VCaP (cell line): ENCODE measurements around the gene PTPA.

Source experiments
- H3K27ac ChIP-seq: fragments of 450-650 bp; 2 replicates; pipeline ENCODE4 v1.5.1; 2017
- TF ChIP-seq, protein P1 (sequence below): fragments of 450-650 bp; conservative IDR thresholded peaks from 2 replicates; pipeline ENCODE4 v1.5.1; 2017; ENCODE audit warnings: mild to moderate bottlenecking, moderate library complexity

The PTPA gene

DNA sequence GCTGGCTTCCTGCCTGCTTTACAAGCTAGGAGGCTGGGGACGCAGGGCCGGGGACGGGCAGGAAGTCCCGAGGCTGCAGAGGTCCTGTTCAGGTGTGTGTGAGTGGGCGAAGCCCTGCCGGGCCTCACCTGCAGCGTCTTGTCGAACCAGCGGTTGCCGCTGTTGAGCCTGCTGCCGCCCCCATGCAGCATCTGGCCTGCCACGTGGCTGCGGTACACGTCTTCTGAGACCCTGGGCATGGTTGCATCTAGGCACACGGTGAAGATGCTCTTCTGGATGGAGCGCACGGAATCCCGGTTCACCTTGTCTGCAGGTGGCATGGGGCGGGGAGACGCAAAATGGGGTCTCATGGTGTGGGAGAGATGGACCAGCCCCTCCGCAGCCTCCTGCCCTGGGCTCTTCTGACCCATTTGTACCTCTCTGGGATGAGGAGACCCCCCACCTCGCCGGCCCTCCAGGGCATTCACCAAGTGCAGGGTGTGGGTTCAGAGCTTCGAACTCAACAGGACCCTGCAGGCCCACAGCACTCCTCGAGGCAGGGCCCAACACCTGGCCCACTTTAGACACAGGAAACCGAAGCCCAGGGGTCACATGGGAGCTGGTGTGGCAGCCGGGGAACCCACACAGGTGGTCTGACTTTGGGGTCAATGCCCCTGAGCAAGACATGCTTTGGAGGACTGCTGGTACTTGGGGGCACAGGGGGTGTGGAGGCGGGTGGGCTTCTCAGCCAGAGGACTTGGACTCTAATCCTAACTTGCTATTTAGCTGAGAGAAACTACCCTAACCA is 10.6 kb upstream of the PTPA start:
- TF ChIP-seq, protein P1, sequence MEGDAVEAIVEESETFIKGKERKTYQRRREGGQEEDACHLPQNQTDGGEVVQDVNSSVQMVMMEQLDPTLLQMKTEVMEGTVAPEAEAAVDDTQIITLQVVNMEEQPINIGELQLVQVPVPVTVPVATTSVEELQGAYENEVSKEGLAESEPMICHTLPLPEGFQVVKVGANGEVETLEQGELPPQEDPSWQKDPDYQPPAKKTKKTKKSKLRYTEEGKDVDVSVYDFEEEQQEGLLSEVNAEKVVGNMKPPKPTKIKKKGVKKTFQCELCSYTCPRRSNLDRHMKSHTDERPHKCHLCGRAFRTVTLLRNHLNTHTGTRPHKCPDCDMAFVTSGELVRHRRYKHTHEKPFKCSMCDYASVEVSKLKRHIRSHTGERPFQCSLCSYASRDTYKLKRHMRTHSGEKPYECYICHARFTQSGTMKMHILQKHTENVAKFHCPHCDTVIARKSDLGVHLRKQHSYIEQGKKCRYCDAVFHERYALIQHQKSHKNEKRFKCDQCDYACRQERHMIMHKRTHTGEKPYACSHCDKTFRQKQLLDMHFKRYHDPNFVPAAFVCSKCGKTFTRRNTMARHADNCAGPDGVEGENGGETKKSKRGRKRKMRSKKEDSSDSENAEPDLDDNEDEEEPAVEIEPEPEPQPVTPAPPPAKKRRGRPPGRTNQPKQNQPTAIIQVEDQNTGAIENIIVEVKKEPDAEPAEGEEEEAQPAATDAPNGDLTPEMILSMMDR, result no peak
- no peak overlapping the region for H3K27ac ChIP-seq

DNA sequence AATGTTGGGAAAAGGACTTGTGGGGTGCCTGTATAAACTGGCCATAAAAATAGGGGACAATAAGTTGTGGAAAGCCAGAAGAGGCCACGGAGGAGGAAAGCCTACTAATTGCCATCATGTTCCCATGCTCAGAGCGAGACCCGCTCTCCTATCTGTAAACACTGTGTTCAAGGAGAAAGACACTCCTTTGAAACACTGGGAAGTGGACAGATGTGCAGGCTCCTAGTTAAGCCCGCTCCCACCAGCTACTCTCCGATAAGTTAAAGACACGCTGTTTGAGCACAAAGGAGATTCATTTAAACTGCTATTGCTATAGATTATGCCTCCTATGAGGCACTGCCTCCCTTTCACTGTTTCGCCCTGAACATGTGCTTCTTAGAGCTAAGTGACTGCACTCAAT is 9.9 kb upstream of the PTPA start:
- no peak overlapping the region for H3K27ac ChIP-seq
- TF ChIP-seq, protein P1, result no peak

DNA sequence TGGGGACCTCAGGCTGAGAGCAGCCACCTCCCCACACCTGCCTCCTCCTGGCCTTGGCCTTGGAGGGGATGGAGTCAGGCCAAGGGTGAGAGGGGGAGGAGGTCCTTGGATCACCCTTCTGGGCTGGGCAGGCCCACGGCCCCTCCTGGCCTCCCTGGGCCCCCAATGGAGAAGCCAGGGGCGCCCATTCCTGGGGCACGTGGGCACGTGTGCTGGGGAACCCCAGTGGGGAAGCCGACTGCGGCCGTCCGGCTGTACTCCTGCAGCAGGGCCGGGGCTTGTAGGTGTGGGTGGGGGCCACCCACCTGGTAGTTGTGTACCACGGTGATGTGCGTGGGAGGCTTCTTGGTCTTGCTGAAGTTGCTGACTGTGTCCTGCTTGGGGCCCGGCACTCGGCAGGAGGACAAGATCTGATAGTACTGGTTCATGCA is 9.1 kb upstream of the PTPA start:
- no peak overlapping the region for H3K27ac ChIP-seq
- TF ChIP-seq, protein P1, result no peak

DNA sequence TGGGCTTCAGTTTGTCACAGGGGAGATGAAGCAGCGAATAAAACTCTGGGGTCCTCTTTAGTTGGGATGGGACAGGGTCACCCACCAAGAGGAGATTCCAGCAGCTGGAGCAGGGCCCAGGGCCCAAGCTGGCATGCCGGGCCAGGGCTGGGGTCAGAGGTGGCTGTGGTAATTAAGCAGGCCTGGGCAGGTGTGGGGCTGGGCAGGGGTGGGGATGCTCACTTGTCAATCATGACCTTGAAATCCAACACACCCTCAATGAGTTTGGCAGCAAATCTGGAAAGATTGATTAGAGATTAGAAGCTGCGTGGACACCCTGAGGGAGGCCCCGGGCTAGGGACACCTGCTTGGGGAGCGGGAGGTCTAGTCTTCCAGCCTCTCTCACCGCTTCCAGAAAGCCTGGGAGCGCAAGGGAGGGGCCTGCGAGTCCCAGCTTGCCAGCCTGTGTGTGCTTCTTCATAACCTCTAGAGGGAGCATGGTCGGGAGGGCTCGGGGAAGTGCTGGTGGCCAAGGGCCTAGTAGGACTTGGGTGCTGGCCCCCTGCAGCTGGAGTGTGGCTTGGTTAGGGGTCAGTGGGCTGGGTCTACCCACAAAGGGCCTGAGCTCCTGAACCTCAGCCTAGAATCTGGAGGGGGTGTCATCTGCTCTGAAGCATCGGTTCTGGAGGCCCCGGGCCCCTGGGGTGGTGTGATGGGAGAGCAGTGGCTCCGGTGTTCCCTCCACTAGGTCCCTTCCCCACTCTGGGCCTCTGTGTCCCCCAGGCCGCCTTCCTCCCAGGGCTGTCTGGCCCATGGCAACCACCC is 8.2 kb upstream of the PTPA start:
- TF ChIP-seq, protein P1, result peak; percentile 65
- no peak overlapping the region for H3K27ac ChIP-seq

DNA sequence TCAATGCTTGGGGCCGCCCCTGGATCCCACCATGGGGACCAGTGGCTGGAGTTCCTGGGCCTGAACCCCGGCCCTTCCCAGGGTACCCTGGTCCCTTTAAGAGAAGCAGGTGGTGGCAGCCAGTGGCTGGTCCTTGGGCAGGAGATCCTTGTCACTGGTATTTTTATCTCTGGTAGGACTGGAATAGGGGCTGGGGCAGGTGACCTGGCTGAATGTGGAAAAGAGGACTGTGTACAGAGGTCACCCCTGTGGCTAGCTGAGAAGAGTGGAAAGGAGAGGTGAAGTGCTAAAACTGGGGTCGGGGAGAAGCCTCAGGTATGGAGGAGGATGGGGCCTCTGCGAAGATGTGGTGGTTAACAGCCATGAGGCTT is 7.6 kb upstream of the PTPA start:
- H3K27ac ChIP-seq, result no peak overlapping the region
- TF ChIP-seq, protein P1, result no peak

DNA sequence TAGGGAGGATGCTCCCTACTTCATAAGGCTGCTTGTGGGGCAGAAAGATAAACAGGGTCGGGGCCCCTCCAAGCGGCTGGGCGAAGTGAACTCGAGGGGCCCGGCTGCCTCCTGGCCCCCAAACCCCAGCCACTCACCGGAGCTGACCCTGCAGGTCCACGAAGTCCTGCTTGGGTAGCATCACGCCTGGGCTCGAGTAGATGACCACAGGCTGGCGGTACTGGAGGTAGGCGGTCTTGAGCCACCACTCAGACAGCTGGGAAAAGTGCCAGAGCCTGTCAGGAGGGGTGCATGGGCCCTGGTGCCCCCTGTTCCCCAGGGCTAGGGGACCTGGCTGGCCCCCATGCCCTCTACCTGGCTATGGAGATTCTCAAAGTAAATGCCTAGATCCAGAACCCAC is 7.2 kb upstream of the PTPA start:
- H3K27ac ChIP-seq, result no peak overlapping the region
- TF ChIP-seq, protein P1, result no peak

DNA sequence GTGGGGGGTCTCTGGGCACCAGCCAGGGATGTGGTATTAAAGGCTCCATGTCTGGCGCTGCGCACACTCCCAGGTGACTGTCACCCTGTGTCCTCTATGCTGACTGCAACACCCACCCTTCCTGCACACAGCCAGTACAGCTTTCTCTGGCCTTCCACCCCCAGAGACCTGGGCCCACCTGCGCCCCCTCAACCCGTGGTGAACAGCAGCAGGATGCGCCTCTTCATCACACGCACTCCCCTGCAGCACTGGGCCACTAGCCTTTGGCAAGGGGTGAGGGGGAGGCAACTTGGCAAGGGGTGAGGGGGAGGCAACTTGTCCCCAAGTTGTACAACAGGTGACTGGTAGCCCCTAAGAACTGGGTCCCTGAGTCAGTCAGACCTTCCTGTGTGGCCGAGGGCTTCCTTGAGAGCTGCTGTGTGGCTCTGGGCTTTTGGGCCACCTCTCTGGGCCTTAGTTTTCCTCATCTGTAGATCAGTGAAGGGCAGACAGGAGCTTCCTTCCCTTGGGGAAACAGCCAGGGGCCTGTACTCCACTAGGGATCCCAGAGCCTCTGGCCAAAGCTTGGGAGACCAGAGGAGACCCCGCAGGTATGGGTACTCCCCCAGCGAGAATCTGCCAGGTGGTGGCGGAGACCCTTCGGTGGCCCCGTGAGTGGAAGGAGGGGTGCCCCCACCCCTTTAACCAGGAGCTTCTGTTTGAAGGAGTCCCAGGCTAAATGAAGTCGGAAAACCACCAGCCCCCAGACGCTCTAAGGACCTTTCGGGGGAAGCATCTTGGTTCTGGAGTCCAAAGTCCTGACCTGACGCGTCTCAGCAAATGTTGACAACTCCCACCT is 5.1 kb upstream of the PTPA start:
- TF ChIP-seq, protein P1, result no peak
- no peak overlapping the region for H3K27ac ChIP-seq
